Measurements from ENCODE around the gene ABCB7.

Gene ABCB7

DNA sequence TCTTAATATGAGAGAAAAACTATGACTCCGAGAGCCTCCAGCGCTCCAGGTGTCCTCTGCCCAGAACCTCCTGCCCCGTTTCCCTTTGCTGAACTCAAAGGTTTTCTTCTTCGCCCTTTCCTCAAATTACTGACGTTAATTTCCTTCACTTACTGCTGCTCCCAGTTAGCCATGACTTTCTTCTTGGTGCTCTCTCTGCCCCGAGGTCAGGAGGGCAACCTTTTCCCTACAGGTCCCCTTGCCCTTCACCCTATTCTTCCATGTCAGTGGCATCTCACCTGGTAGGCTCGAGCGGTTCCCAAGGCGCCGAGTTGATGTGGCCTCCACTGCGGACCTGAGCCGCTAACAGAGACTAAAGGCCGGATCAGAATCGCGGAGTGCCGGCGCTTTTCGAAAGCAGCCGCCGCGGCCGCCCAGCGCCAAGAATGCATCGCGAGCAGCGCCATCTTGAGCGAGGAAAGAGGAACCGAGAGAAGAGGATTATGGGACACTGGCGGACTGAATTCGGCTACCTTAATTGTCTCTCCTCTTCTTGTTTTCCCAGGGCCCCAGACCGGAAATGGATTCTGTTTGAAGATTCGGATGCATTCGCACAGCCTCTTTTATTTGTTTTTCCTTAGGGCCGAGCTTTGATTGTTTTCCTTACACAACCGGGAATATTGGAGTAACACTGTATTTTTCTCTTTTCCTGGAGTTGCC, at the start of gene ABCB7:
TSS of gene ABCB7 (minus strand) at position 457 of the 699 bp plus-strand sequence. CDS start at position 446, 11 bp downstream.
- ChIA-PET POLR2A (no interaction called here), CTCF (no interaction called here)
- Histone ChIP-seq H3K36me3 (ENCODE audit: control insufficient read depth in 2 of 2, insufficient read depth in 1 of 2, low read length in 2 of 2) (no peaks in the 10 kb centered on the region), H3K27ac (ENCODE audit: extremely low read depth, low read depth, low read length) (peak within 1 kb of the TSS; percentile 88), H3K4me3 (ENCODE audit: low read depth, low read length) (peak within 1 kb of the TSS; percentile 78), H3K4me1 (ENCODE audit: control insufficient read depth, insufficient read depth, low read length) (peaks cover 2% of the 10 kb centered on the region; the same call in 1 of the 2 replicates), H3K9me3 (ENCODE audit: control insufficient read depth, insufficient read depth, low read depth, low read length) (no peaks in the 10 kb centered on the region)
- TF ChIP-seq ZNF133 (tag by site-specific recombination; IDR thresholded peaks at IDR 0.05) (no peak), YY1 (tag by site-specific recombination; IDR thresholded peaks at IDR 0.05) (peak; percentile 85), TCF7L2 (IDR thresholded peaks at IDR 0.05; ENCODE audit: borderline replicate concordance, low read depth, low read length) (peak; percentile 79; the same call in 1 of the 2 replicates), ZSCAN30 (tag by site-specific recombination; IDR thresholded peaks at IDR 0.05) (0 out of 2 replicates have a peak, but pooled peaks have one; percentile 14), ZSCAN23 (tag by site-specific recombination; IDR thresholded peaks at IDR 0.05) (no peak), HOXA7 (CRISPR knock-in tag; IDR thresholded peaks at IDR 0.05; ENCODE audit: borderline replicate concordance) (no peak), ZNF155 (tag by site-specific recombination; IDR thresholded peaks at IDR 0.05) (no peak), ZNF677 (tag by site-specific recombination; IDR thresholded peaks at IDR 0.05) (no peak), ZNF366 (tag by site-specific recombination; conservative IDR thresholded peaks at IDR 0.05) (peak; percentile 69), ZNF324 (tag by site-specific recombination; IDR thresholded peaks at IDR 0.05) (0 out of 2 replicates have a peak, but pooled peaks have one; percentile 19), ZNF623 (tag by site-specific recombination; IDR thresholded peaks at IDR 0.05) (no peak), ZNF837 (tag by site-specific recombination; IDR thresholded peaks at IDR 0.05) (no peak), ZBTB21 (tag by site-specific recombination; IDR thresholded peaks at IDR 0.05) (no peak), ZNF473 (tag by site-specific recombination; IDR thresholded peaks at IDR 0.05) (no peak), SCRT1 (tag by site-specific recombination; IDR thresholded peaks at IDR 0.05; ENCODE audit: borderline replicate concordance) (peak; percentile 39; the same call in 1 of the 2 replicates), ZNF184 (tag by site-specific recombination; IDR thresholded peaks at IDR 0.05) (no peak), IKZF3 (tag by site-specific recombination; IDR thresholded peaks at IDR 0.05) (0 out of 2 replicates have a peak, but pooled peaks have one; percentile 43), ZNF24 (tag by site-specific recombination; IDR thresholded peaks at IDR 0.05) (0 out of 2 replicates have a peak, but pooled peaks have one; percentile 89), ZNF585B (tag by site-specific recombination; IDR thresholded peaks at IDR 0.05) (no peak)
- TF ChIP-seq, protein P1, sequence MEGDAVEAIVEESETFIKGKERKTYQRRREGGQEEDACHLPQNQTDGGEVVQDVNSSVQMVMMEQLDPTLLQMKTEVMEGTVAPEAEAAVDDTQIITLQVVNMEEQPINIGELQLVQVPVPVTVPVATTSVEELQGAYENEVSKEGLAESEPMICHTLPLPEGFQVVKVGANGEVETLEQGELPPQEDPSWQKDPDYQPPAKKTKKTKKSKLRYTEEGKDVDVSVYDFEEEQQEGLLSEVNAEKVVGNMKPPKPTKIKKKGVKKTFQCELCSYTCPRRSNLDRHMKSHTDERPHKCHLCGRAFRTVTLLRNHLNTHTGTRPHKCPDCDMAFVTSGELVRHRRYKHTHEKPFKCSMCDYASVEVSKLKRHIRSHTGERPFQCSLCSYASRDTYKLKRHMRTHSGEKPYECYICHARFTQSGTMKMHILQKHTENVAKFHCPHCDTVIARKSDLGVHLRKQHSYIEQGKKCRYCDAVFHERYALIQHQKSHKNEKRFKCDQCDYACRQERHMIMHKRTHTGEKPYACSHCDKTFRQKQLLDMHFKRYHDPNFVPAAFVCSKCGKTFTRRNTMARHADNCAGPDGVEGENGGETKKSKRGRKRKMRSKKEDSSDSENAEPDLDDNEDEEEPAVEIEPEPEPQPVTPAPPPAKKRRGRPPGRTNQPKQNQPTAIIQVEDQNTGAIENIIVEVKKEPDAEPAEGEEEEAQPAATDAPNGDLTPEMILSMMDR (tag by site-specific recombination; IDR thresholded peaks at IDR 0.05) = peak; percentile 25; the same call in 1 of the 2 replicates
- TF ChIP-seq, protein P2, sequence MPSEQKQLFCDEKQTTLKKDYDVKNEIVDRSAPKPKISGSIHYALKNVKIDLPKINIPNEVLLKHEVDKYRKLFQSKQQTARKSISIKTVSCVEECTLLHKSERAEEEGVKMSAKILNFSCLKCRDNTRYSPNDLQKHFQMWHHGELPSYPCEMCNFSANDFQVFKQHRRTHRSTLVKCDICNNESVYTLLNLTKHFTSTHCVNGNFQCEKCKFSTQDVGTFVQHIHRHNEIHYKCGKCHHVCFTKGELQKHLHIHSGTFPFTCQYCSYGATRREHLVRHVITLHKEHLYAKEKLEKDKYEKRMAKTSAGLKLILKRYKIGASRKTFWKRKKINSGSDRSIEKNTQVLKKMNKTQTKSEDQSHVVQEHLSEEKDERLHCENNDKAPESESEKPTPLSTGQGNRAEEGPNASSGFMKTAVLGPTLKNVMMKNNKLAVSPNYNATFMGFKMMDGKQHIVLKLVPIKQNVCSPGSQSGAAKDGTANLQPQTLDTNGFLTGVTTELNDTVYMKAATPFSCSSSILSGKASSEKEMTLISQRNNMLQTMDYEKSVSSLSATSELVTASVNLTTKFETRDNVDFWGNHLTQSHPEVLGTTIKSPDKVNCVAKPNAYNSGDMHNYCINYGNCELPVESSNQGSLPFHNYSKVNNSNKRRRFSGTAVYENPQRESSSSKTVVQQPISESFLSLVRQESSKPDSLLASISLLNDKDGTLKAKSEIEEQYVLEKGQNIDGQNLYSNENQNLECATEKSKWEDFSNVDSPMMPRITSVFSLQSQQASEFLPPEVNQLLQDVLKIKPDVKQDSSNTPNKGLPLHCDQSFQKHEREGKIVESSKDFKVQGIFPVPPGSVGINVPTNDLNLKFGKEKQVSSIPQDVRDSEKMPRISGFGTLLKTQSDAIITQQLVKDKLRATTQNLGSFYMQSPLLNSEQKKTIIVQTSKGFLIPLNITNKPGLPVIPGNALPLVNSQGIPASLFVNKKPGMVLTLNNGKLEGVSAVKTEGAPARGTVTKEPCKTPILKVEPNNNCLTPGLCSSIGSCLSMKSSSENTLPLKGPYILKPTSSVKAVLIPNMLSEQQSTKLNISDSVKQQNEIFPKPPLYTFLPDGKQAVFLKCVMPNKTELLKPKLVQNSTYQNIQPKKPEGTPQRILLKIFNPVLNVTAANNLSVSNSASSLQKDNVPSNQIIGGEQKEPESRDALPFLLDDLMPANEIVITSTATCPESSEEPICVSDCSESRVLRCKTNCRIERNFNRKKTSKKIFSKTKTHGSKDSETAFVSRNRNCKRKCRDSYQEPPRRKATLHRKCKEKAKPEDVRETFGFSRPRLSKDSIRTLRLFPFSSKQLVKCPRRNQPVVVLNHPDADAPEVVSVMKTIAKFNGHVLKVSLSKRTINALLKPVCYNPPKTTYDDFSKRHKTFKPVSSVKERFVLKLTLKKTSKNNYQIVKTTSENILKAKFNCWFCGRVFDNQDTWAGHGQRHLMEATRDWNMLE (tag by site-specific recombination; conservative IDR thresholded peaks at IDR 0.05; ENCODE audit: low read depth) = peak; percentile 86
- TF ChIP-seq, protein P3, sequence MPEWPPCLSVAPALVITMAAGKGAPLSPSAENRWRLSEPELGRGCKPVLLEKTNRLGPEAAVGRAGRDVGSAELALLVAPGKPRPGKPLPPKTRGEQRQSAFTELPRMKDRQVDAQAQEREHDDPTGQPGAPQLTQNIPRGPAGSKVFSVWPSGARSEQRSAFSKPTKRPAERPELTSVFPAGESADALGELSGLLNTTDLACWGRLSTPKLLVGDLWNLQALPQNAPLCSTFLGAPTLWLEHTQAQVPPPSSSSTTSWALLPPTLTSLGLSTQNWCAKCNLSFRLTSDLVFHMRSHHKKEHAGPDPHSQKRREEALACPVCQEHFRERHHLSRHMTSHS (tag by site-specific recombination; IDR thresholded peaks at IDR 0.05) = no peak
- TF ChIP-seq, protein P4, sequence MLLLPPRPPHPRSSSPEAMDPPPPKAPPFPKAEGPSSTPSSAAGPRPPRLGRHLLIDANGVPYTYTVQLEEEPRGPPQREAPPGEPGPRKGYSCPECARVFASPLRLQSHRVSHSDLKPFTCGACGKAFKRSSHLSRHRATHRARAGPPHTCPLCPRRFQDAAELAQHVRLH (tag by site-specific recombination; IDR thresholded peaks at IDR 0.05) = peak; percentile 34; the same call in 1 of the 2 replicates
- TF ChIP-seq, protein P5, sequence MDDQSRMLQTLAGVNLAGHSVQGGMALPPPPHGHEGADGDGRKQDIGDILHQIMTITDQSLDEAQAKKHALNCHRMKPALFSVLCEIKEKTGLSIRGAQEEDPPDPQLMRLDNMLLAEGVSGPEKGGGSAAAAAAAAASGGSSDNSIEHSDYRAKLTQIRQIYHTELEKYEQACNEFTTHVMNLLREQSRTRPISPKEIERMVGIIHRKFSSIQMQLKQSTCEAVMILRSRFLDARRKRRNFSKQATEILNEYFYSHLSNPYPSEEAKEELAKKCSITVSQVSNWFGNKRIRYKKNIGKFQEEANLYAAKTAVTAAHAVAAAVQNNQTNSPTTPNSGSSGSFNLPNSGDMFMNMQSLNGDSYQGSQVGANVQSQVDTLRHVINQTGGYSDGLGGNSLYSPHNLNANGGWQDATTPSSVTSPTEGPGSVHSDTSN (CRISPR knock-in tag; IDR thresholded peaks at IDR 0.05) = no peak
- TF ChIP-seq, protein P6, sequence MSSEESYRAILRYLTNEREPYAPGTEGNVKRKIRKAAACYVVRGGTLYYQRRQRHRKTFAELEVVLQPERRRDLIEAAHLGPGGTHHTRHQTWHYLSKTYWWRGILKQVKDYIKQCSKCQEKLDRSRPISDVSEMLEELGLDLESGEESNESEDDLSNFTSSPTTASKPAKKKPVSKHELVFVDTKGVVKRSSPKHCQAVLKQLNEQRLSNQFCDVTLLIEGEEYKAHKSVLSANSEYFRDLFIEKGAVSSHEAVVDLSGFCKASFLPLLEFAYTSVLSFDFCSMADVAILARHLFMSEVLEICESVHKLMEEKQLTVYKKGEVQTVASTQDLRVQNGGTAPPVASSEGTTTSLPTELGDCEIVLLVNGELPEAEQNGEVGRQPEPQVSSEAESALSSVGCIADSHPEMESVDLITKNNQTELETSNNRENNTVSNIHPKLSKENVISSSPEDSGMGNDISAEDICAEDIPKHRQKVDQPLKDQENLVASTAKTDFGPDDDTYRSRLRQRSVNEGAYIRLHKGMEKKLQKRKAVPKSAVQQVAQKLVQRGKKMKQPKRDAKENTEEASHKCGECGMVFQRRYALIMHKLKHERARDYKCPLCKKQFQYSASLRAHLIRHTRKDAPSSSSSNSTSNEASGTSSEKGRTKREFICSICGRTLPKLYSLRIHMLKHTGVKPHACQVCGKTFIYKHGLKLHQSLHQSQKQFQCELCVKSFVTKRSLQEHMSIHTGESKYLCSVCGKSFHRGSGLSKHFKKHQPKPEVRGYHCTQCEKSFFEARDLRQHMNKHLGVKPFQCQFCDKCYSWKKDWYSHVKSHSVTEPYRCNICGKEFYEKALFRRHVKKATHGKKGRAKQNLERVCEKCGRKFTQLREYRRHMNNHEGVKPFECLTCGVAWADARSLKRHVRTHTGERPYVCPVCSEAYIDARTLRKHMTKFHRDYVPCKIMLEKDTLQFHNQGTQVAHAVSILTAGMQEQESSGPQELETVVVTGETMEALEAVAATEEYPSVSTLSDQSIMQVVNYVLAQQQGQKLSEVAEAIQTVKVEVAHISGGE (tag by site-specific recombination; conservative IDR thresholded peaks at IDR 0.05; ENCODE audit: low read depth) = peak; percentile 58
